Measurements from ENCODE around the gene MEPCE. TPM values are rescaled to one million over a fixed set of nuclear protein-coding genes. Genes with fewer than 3 reads are reported as not detected.
A peak's percentile ranks its signal among the peaks of the same experiment; 100 is the strongest.

Gene MEPCE
- total and polyA plus RNA-seq, 3 experiments from 2014 or later = 13.6 to 78.8 (median 75.9) TPM

- H3K27me3 ChIP-seq (ENCODE audit: insufficient read depth, low read length, poor library complexity, severe bottlenecking) = no peaks in the 10 kb centered on the region
- Mint-ChIP-seq H3K4me1 (peaks cover 17 to 30% (median 28%) of the 10 kb centered on the region in 3 donors), H3K27me3 (no peaks in the 10 kb centered on the region), H3K4me3 (no peak overlapping the region), H3K36me3 (peaks cover 0 to 8% (median 2%) of the 10 kb centered on the region in 3 donors), H3K9me3 (no peaks in the 10 kb centered on the region), H3K27ac (peak overlapping the region in 1 of 8 donors; percentile 3)
- H3K36me3 ChIP-seq (ENCODE audit: insufficient read depth, low read length) = no peaks in the 10 kb centered on the region
- no peaks in the 10 kb centered on the region for H3K9me3 ChIP-seq (ENCODE audit: low read length)
- ChIA-PET POLR2A (no interaction called here), CTCF (no interaction called here)
- H3K4me3 ChIP-seq (ENCODE audit: low read length) = no peak overlapping the region
- no peak overlapping the region for H3K27ac ChIP-seq (ENCODE audit: low read depth, low read length)
- DNase-seq = no peak
- H3K4me1 ChIP-seq (ENCODE audit: insufficient read depth, low read length) = peaks cover 18% of the 10 kb centered on the region
These were observed 29.6 kb upstream of the MEPCE start for GRCh38 chr7:100400041-100400440.

GRCh38 chr7:100400656-100401055 is 29.0 kb upstream of the MEPCE start:
- no peaks in the 10 kb centered on the region for H3K27me3 Mint-ChIP-seq
- ChIA-PET CTCF (no interaction called here), POLR2A (no interaction called here)
- Histone ChIP-seq H3K36me3 (ENCODE audit: insufficient read depth, low read length) (no peaks in the 10 kb centered on the region), H3K27ac (ENCODE audit: low read depth, low read length) (no peak overlapping the region), H3K4me3 (ENCODE audit: low read length) (no peak overlapping the region), H3K27me3 (ENCODE audit: insufficient read depth, low read length, poor library complexity, severe bottlenecking) (no peaks in the 10 kb centered on the region), H3K4me1 (ENCODE audit: insufficient read depth, low read length) (peaks cover 18% of the 10 kb centered on the region), H3K9me3 (ENCODE audit: low read length) (no peaks in the 10 kb centered on the region)
- no peak overlapping the region for H3K4me3 Mint-ChIP-seq
- H3K9me3 Mint-ChIP-seq = no peaks in the 10 kb centered on the region
- H3K27ac Mint-ChIP-seq = peak overlapping the region in 1 of 8 donors; percentile 79
- peaks cover 17 to 26% (median 24%) of the 10 kb centered on the region in 3 donors for H3K4me1 Mint-ChIP-seq
- H3K36me3 Mint-ChIP-seq = peaks cover 0 to 8% (median 2%) of the 10 kb centered on the region in 3 donors
- no peak for DNase-seq

- H3K27ac Mint-ChIP-seq = peak overlapping the region in 1 of 8 donors; percentile 51
- Histone ChIP-seq H3K4me1 (ENCODE audit: insufficient read depth, low read length) (peaks cover 11% of the 10 kb centered on the region), H3K36me3 (ENCODE audit: insufficient read depth, low read length) (no peaks in the 10 kb centered on the region), H3K9me3 (ENCODE audit: low read length) (no peaks in the 10 kb centered on the region), H3K27ac (ENCODE audit: low read depth, low read length) (no peak overlapping the region), H3K4me3 (ENCODE audit: low read length) (no peak overlapping the region), H3K27me3 (ENCODE audit: insufficient read depth, low read length, poor library complexity, severe bottlenecking) (no peaks in the 10 kb centered on the region)
- peaks cover 12 to 20% (median 17%) of the 10 kb centered on the region in 3 donors for H3K4me1 Mint-ChIP-seq
- CTCF ChIA-PET = interaction anchor here (1.0 to 1.9 kb wide), 2 partner anchors 53 to 269 kb away, joined by 3 to 5 read pairs; no protein-coding TSS in a partner anchor
- no peaks in the 10 kb centered on the region for H3K27me3 Mint-ChIP-seq
- no peak overlapping the region for H3K4me3 Mint-ChIP-seq
- POLR2A ChIA-PET = interaction anchor here (0.5 kb wide), 1 partner anchor 85 kb away, joined by 3 read pairs; no protein-coding TSS in a partner anchor
- H3K9me3 Mint-ChIP-seq = no peaks in the 10 kb centered on the region
- no peak for DNase-seq
- peaks cover 0 to 10% (median 2%) of the 10 kb centered on the region in 3 donors for H3K36me3 Mint-ChIP-seq
These were observed 27.8 kb upstream of the MEPCE start for GRCh38 chr7:100401811-100402210.

GRCh38 chr7:100402241-100402640 is 27.4 kb upstream of the MEPCE start:
- Histone ChIP-seq H3K4me3 (ENCODE audit: low read length) (no peak overlapping the region), H3K36me3 (ENCODE audit: insufficient read depth, low read length) (no peaks in the 10 kb centered on the region), H3K4me1 (ENCODE audit: insufficient read depth, low read length) (peaks cover 9% of the 10 kb centered on the region), H3K27ac (ENCODE audit: low read depth, low read length) (no peak overlapping the region), H3K27me3 (ENCODE audit: insufficient read depth, low read length, poor library complexity, severe bottlenecking) (no peaks in the 10 kb centered on the region), H3K9me3 (ENCODE audit: low read length) (no peaks in the 10 kb centered on the region)
- Mint-ChIP-seq H3K4me1 (peaks cover 7 to 15% (median 13%) of the 10 kb centered on the region in 3 donors), H3K4me3 (no peak overlapping the region), H3K9me3 (no peaks in the 10 kb centered on the region), H3K27ac (peak overlapping the region in 2 of 8 donors; percentile 17 to 51), H3K36me3 (peaks cover 0 to 10% (median 2%) of the 10 kb centered on the region in 3 donors), H3K27me3 (no peaks in the 10 kb centered on the region)
- DNase-seq = no peak
- ChIA-PET POLR2A (interaction anchor here (0.5 kb wide), 1 partner anchor 85 kb away, joined by 3 read pairs; no protein-coding TSS in a partner anchor), CTCF (interaction anchor here (1.0 to 1.9 kb wide), 3 partner anchors 53 to 269 kb away, joined by 3 to 5 read pairs (median 3); no protein-coding TSS in a partner anchor)

GRCh38 chr7:100406767-100407166 is 22.9 kb upstream of the MEPCE start:
- no peaks in the 10 kb centered on the region for H3K9me3 ChIP-seq (ENCODE audit: low read length)
- peaks cover 5% of the 10 kb centered on the region for H3K4me1 ChIP-seq (ENCODE audit: insufficient read depth, low read length)
- H3K27ac Mint-ChIP-seq = peak overlapping the region in 1 of 8 donors; percentile 44
- ChIA-PET CTCF (interaction anchor here (0.7 to 4.8 kb wide), 11 partner anchors 9 to 284 kb away, joined by 3 to 35 read pairs (median 4); partner anchors contain the start of genes GPC2, STAG3 and ZCWPW1), POLR2A (no interaction called here)
- H3K27me3 Mint-ChIP-seq = no peaks in the 10 kb centered on the region
- H3K4me3 Mint-ChIP-seq = no peak overlapping the region
- no peak overlapping the region for H3K27ac ChIP-seq (ENCODE audit: low read depth, low read length)
- peaks cover 0 to 3% (median 2%) of the 10 kb centered on the region in 3 donors for H3K4me1 Mint-ChIP-seq
- H3K4me3 ChIP-seq (ENCODE audit: low read length) = no peak overlapping the region
- H3K27me3 ChIP-seq (ENCODE audit: insufficient read depth, low read length, poor library complexity, severe bottlenecking) = peaks cover 3% of the 10 kb centered on the region
- no peaks in the 10 kb centered on the region for H3K36me3 ChIP-seq (ENCODE audit: insufficient read depth, low read length)
- no peaks in the 10 kb centered on the region for H3K9me3 Mint-ChIP-seq
- no peak for DNase-seq
- H3K36me3 Mint-ChIP-seq = peaks cover 0 to 10% (median 2%) of the 10 kb centered on the region in 3 donors

- Histone ChIP-seq H3K4me1 (ENCODE audit: insufficient read depth, low read length) (peaks cover 5% of the 10 kb centered on the region), H3K36me3 (ENCODE audit: insufficient read depth, low read length) (no peaks in the 10 kb centered on the region), H3K27me3 (ENCODE audit: insufficient read depth, low read length, poor library complexity, severe bottlenecking) (peaks cover 3% of the 10 kb centered on the region), H3K27ac (ENCODE audit: low read depth, low read length) (no peak overlapping the region), H3K9me3 (ENCODE audit: low read length) (no peaks in the 10 kb centered on the region), H3K4me3 (ENCODE audit: low read length) (no peak overlapping the region)
- peak in 4 of 5 donors; percentile 6 to 62 (median 56) for DNase-seq
- Mint-ChIP-seq H3K4me3 (no peak overlapping the region), H3K27ac (no peak overlapping the region), H3K27me3 (no peaks in the 10 kb centered on the region), H3K36me3 (peaks cover 0 to 8% (median 2%) of the 10 kb centered on the region in 3 donors), H3K9me3 (no peaks in the 10 kb centered on the region), H3K4me1 (peaks cover 0 to 3% (median 2%) of the 10 kb centered on the region in 3 donors)
- ChIA-PET CTCF (interaction anchor here (0.7 to 4.8 kb wide), 16 partner anchors 9 to 428 kb away, joined by 3 to 35 read pairs (median 4); partner anchors contain the start of genes GPC2, STAG3 and ZCWPW1), POLR2A (interaction anchor here (0.5 to 1.5 kb wide), 2 partner anchors 19 to 21 kb away, joined by 6 to 9 read pairs; partner anchors contain the start of gene ZCWPW1)
These were observed 22.1 kb upstream of the MEPCE start for GRCh38 chr7:100407285-100408180.

- peaks cover 0 to 3% of the 10 kb centered on the region in 2 donors for H3K27me3 Mint-ChIP-seq
- peaks cover 0 to 5% (median 4%) of the 10 kb centered on the region in 3 donors for H3K36me3 Mint-ChIP-seq
- ChIA-PET POLR2A (no interaction called here), CTCF (interaction anchor here (1.0 kb wide), 1 partner anchor 17 kb away, joined by 3 read pairs; the partner anchor contains the start of gene ZCWPW1)
- no peaks in the 10 kb centered on the region for H3K9me3 ChIP-seq (ENCODE audit: low read length)
- no peak overlapping the region for H3K4me3 ChIP-seq (ENCODE audit: low read length)
- peak overlapping the region in 1 of 8 donors; percentile 12 for H3K27ac Mint-ChIP-seq
- peaks cover 5% of the 10 kb centered on the region for H3K4me1 ChIP-seq (ENCODE audit: insufficient read depth, low read length)
- peaks cover 3% of the 10 kb centered on the region for H3K27me3 ChIP-seq (ENCODE audit: insufficient read depth, low read length, poor library complexity, severe bottlenecking)
- no peaks in the 10 kb centered on the region for H3K9me3 Mint-ChIP-seq
- peaks cover 0 to 3% (median 2%) of the 10 kb centered on the region in 3 donors for H3K4me1 Mint-ChIP-seq
- DNase-seq = no peak
- no peaks in the 10 kb centered on the region for H3K36me3 ChIP-seq (ENCODE audit: insufficient read depth, low read length)
- no peak overlapping the region for H3K4me3 Mint-ChIP-seq
- H3K27ac ChIP-seq (ENCODE audit: low read depth, low read length) = no peak overlapping the region
These were observed 18.5 kb upstream of the MEPCE start for GRCh38 chr7:100411101-100411500.

GRCh38 chr7:100413346-100413745 is 16.3 kb upstream of the MEPCE start:
- Histone ChIP-seq H3K4me3 (ENCODE audit: low read length) (no peak overlapping the region), H3K4me1 (ENCODE audit: insufficient read depth, low read length) (no peaks in the 10 kb centered on the region), H3K9me3 (ENCODE audit: low read length) (no peaks in the 10 kb centered on the region), H3K27me3 (ENCODE audit: insufficient read depth, low read length, poor library complexity, severe bottlenecking) (peaks cover 3% of the 10 kb centered on the region), H3K27ac (ENCODE audit: low read depth, low read length) (no peak overlapping the region), H3K36me3 (ENCODE audit: insufficient read depth, low read length) (no peaks in the 10 kb centered on the region)
- Mint-ChIP-seq H3K36me3 (peaks cover 0 to 5% (median 4%) of the 10 kb centered on the region in 3 donors), H3K9me3 (no peaks in the 10 kb centered on the region), H3K4me1 (no peaks in the 10 kb centered on the region), H3K27me3 (peaks cover 0 to 3% of the 10 kb centered on the region in 2 donors), H3K4me3 (no peak overlapping the region), H3K27ac (no peak overlapping the region)
- ChIA-PET CTCF (no interaction called here), POLR2A (no interaction called here)
- DNase-seq = no peak
